HG03159 (cell line): ENCODE results near the gene CCNB2.

Experiments used
- ATAC-seq: cut with Tn5 transposase; IDR thresholded peaks from one replicate; pipeline ENCODE4 v1.9.1; 2021; ENCODE audit warnings: mild to moderate bottlenecking, moderate library complexity; ENCODE audit not compliant: unreplicated experiment

CCNB2 gene

DNA sequence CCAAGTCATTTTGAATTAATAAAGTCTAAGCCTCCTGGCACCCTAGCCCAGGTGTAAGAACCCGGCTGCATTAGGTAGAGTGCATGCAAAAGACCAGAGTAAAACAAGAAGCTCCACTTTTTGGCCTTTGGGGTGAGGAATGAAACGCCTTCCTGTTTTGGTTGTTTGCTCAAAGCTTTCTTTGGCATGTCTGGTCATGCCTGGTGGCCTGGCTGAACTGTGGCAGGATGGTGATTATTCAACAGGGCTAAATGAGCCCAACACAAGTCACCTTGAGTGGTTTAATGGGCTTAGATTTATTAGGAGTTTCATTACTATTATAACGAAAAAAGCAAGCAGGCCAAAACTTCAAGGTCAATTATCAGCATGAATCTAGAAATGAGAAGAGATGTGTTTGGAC lies 60.8 kb downstream of the CCNB2 start:
- ATAC-seq = no peak

GRCh38 chr15:59166166-59166565 lies 61.2 kb downstream of the CCNB2 start:
- ATAC-seq = no peak

GRCh38 chr15:59166601-59167265 lies 61.8 kb downstream of the CCNB2 start:
- ATAC-seq = no peak

- ATAC-seq = no peak
Observed at GRCh38 chr15:59168536-59168935, 63.6 kb downstream of the CCNB2 start.

DNA sequence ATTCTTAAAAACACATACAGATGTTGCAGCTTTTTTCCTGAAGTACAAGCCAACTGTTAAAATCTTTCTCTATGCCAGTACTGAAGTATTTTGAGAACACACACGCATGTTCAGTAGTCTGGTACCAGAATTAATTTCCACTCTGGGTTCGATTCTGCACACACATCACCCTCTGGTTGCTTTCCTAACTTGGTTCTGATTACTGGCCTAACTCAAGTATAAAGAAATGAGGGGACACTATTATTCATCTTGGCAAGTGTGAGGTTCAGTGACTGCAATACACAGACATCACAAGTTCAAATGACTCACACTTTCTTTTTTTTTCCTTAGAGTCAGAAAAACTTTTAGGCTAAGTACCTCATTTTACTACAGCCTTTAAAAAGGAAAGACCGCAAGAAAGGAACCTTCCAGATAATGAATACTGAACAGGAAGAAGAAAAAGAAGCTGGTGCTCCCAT lies 64.3 kb downstream of the CCNB2 start:
- ATAC-seq = no peak

GRCh38 chr15:59170295-59171066 lies 65.5 kb downstream of the CCNB2 start:
- ATAC-seq = no peak

DNA sequence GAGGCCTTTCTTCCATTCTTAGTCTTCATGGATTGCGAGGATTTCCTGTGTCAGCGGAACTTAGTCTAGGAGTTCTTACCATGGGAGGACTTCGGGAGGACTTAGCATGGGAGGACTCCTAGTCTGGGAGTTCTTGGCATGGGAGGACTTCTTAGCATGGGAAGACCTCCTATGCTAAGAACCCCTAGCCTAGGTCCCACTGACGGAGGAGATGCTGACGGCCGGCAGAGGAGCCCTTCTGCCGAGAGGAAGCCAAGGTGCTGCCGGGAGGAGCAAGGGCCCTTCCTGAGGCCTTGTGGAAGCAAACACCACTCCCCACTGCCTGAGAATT lies 66.1 kb downstream of the CCNB2 start:
- ATAC-seq = no peak

- no peak for ATAC-seq
Observed at GRCh38 chr15:59172289-59172901, 67.4 kb downstream of the CCNB2 start.

- no peak for ATAC-seq
Observed at GRCh38 chr15:59173194-59173593, 68.2 kb downstream of the CCNB2 start.

GRCh38 chr15:59174151-59174834 lies 69.3 kb downstream of the CCNB2 start:
- ATAC-seq = no peak
